Fibroblast of mammary gland (primary cell): Measurements from ENCODE around the gene USP47.

ENCODE experiments used
- DNase-seq: peaks from one replicate; pipeline ENCODE4 v3.0.0-alpha.2; 2010; ENCODE audit warnings: low read depth
- H3K4me3 ChIP-seq: 2 replicates; pipeline ENCODE4 v1.5.1; 2011; ENCODE audit warnings: low read depth, mild to moderate bottlenecking, low read length, moderate library complexity; ENCODE audit not compliant: control insufficient read depth
- TF ChIP-seq, protein P1 (sequence below): conservative IDR thresholded peaks from 2 replicates; pipeline ENCODE4 v1.5.1; 2011; ENCODE audit warnings: low read depth, low read length, inconsistent platforms; ENCODE audit not compliant: control insufficient read depth, insufficient read depth

The USP47 gene

DNA sequence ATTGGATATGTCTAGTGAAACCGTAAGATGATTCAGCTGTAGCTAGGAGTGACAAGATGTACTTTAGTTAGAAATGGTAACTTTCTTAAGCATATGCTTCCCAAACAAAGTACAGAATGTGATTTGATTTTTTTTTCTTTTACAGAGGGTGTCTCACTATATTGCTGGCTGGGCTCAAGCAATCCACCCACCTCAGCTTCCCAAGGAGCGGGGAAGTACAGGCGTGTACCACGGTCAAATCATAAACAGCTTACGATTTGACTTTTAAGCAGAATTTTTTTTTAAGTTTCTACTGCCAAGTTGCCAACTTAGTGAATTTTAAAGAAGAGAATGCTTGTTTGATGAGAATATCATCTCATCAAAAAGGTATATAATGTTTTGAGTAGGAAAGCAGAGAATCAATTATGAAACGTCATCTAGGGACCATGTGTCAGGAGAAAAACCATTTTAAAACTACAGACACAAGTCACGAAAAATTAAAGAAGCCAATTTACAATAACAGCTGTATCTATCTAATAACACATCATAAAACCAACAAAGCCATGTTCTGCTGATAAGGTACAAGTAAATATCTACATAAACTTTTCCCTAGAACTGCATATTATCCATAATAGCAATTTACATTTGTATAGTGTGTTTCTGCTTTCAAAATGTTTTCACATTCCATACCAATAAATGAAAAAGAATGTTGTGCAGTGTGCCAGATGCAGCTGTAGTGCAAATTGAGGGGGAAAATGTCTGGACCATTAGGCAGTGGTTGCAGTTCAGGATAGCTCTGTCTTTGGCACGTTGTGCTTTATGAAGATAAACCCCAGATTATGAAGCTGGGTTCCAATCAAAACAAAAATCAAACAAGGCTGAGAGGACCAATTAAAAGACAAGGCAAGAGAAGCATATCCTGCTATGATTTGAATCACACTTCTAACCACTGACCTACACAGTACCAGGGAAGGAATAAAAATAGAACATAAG lies 33.7 kb upstream of the USP47 start:
- TF ChIP-seq, protein P1, sequence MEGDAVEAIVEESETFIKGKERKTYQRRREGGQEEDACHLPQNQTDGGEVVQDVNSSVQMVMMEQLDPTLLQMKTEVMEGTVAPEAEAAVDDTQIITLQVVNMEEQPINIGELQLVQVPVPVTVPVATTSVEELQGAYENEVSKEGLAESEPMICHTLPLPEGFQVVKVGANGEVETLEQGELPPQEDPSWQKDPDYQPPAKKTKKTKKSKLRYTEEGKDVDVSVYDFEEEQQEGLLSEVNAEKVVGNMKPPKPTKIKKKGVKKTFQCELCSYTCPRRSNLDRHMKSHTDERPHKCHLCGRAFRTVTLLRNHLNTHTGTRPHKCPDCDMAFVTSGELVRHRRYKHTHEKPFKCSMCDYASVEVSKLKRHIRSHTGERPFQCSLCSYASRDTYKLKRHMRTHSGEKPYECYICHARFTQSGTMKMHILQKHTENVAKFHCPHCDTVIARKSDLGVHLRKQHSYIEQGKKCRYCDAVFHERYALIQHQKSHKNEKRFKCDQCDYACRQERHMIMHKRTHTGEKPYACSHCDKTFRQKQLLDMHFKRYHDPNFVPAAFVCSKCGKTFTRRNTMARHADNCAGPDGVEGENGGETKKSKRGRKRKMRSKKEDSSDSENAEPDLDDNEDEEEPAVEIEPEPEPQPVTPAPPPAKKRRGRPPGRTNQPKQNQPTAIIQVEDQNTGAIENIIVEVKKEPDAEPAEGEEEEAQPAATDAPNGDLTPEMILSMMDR = no peak
- no peak for DNase-seq
- H3K4me3 ChIP-seq = no peak overlapping the region

DNA sequence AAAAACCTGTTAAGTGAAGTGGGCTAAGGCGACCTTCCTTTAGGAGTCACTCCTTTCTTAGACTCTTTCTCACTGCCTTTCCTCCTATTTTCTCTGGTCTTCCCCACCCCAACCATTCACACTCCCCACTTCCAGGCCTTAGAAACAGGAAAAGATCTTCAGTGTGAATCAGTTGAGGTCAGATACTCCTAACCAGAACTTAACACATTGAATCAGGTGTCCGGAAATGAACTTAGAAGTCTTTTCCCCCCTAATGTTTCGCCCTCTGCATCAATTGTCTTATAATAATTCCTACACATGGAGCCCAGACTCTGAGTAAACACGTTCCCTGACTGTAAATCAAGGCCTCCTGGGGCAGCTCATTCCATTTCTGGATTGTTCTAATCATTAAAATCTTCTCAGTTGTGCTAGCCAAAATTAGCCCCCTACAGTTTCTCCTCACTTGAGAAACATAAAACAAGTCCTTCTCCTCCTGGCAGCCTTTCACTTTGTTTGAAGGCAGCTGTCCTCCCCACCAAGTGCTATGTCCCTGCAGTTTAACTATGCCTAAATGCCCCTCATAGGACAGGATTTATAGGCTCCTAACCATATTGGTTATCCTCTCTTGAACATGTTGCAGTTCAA lies 32.7 kb upstream of the USP47 start:
- no peak overlapping the region for H3K4me3 ChIP-seq
- TF ChIP-seq, protein P1 = no peak
- DNase-seq = no peak

DNA sequence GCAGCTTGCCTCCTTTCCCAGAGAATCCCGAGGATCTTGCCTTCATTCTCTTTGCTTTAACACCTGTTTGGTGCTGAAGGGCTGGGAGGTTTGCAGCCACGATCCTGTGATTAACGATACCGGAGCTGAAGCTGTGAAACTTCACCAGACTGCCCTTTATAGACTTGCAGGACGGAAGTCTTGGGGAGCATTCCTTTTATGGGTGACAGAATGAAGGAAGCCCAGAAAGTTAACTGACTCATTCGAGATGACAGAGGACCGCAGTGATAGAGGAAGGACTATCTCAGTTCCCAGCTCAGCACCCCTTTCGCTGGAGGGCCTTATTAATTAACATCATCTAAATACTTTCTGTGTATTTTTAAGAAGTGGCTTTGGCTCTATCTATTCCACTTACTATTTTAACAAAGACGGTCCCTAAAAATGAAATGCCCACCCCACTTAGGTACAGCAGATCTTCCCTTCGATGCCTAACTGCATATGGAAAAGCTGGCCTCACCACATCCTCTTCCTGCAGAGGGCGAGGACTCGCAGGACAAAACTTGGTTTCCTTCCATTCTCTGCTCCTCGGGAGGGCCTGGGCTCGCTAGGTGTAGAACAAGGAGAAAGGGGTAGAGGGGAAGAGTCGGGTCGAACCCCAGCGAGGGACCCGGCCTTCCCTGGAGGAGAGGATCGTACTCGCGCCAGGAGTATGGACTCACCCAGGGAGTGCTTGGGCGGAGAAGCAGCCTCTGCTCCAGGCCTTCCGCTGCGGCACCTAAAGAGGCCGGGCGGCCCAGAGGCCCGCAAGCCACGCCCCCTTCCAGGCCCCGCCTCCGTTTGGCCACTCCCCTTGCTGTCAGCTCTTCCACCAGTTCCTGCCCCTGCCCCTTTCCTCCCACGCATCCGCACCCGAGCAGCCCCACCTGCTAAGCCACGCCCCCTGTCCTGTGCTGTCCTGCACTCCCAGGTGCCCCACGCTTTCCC lies 30.7 kb upstream of the USP47 start:
- DNase-seq = no peak
- H3K4me3 ChIP-seq = no peak overlapping the region
- TF ChIP-seq, protein P1 = no peak

DNA sequence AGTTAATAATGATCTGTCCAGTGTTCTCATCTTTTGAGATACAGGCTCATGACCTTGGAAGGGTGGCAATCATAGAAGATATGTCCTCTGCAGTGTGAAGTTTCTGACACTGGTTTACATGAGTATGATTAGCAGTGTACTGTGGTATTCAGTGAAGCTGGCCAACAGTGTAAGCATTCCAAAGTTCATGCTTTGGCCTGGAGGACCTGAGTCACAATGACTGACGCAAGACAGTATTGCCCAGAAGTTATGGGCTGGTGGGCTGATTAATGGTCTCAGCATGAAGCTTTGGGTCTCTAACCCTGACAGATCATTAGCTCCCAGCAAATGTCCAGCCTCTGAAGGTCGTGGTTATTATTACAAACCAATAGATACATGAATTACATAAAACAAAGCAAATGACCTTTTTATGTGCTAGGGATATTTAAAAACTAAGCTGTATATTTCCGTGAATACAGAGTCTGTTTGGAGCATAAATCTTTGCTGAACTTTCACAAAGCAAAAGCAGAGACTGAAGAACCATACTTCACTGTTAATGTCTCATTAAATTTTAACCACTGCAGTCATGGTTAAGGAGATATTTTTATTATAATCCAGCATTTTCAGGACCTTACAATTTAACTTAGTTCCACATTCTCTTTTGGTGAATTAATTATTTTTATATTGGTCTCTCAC lies 28.3 kb upstream of the USP47 start:
- peak; percentile 96 for DNase-seq
- TF ChIP-seq, protein P1 = no peak
- H3K4me3 ChIP-seq = no peak overlapping the region

DNA sequence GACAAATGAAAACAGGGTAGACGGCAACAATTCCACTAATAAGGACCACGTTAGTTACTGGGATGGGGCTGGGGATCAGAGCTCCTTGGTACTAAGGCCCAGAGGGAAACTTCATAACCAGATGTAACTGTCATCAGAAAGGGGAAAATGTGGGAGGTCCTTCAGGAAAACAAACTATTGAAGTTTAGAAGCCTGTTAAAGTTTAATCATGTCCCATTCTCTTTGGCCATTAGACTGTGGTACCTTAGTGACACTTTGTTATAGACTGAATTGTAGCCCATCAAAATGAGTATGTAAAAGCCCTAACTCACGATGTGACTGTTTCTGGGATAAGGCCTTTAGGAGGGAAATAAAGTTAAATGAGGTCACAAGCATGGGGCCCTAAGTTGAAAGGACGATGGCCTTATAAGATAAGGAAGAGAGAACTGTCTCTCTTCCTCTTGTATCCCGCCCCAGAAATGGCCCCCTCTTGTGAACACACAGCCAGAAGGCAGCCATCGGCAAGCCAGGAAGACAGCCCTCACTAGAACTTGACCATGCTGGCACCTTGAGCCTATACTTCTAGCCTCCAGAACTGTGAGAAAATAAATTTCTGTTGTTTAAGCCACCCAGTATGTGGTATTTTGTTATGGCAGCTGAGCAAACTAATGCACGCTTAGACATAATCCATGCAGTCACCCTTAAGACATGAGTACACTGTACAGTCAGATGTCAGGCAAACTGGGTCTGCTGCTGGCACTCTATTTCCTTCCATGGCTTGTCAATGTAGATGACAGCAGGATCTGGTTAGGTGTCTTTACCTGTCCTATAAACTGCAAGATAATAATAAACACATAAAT lies 26.9 kb upstream of the USP47 start:
- no peak overlapping the region for H3K4me3 ChIP-seq
- no peak for DNase-seq
- TF ChIP-seq, protein P1 = no peak
